Fibroblast of pulmonary artery (primary cell): ENCODE data around the gene PDE6D.

Source experiments
- DNase-seq: peaks from one replicate; pipeline ENCODE4 v3.0.0-alpha.2; 2010; ENCODE audit warnings: low read depth
- H3K4me3 ChIP-seq: replicated peaks from 2 replicates; pipeline ENCODE4 v1.5.1; 2011; ENCODE audit warnings: low read depth, mild to moderate bottlenecking, control low read depth, low read length, moderate library complexity
- CTCF ChIP-seq: IDR thresholded peaks from 2 replicates; pipeline ENCODE4 v1.5.1; 2011; ENCODE audit warnings: mild to moderate bottlenecking, control low read depth, low read length, inconsistent platforms; ENCODE audit errors: missing control alignments

Gene PDE6D

GRCh38 chr2:231727621-231728020 is 53.5 kb downstream of the PDE6D start:
- no peak for TF ChIP-seq CTCF
- H3K4me3 ChIP-seq = no peak overlapping the region
- no peak for DNase-seq

GRCh38 chr2:231726276-231726675 is 54.8 kb downstream of the PDE6D start:
- no peak for TF ChIP-seq CTCF
- H3K4me3 ChIP-seq = no peak overlapping the region
- no peak for DNase-seq

- TF ChIP-seq CTCF = no peak
- H3K4me3 ChIP-seq = no peak overlapping the region
- no peak for DNase-seq
Observed at GRCh38 chr2:231725476-231725875, 55.6 kb downstream of the PDE6D start.

GRCh38 chr2:231722721-231723307 is 58.3 kb downstream of the PDE6D start:
- no peak overlapping the region for H3K4me3 ChIP-seq
- no peak for DNase-seq
- no peak for TF ChIP-seq CTCF

GRCh38 chr2:231720987-231721966 is 59.8 kb downstream of the PDE6D start:
- TF ChIP-seq CTCF = no peak
- no peak for DNase-seq
- H3K4me3 ChIP-seq = no peak overlapping the region

- TF ChIP-seq CTCF = no peak
- no peak overlapping the region for H3K4me3 ChIP-seq
- DNase-seq = no peak
Observed at GRCh38 chr2:231720292-231720986, 60.6 kb downstream of the PDE6D start.
